KMS-11 (cell line): ENCODE data around the gene PHAF1.

Experiments
- H2AFZ ChIP-seq: fragments of 200-600 bp; sonication (generic); 2 replicates; pipeline ENCODE4 v1.6.1; 2016; ENCODE audit warnings: antibody characterized with exemption, mixed run types, low read depth
- H3K27ac ChIP-seq: fragments of 200-600 bp; sonication (generic); 2 replicates; pipeline ENCODE4 v1.6.1; 2016; ENCODE audit warnings: mild to moderate bottlenecking, mixed run types
- H3K27me3 ChIP-seq: fragments of 200-600 bp; sonication (generic); 2 replicates; pipeline ENCODE4 v1.6.1; 2017; ENCODE audit warnings: mild to moderate bottlenecking, low read depth, mixed run types, moderate library complexity; ENCODE audit not compliant: insufficient read depth
- H3K36me3 ChIP-seq: fragments of 200-600 bp; sonication (generic); 2 replicates; pipeline ENCODE4 v1.6.1; 2017; ENCODE audit warnings: mild to moderate bottlenecking, mixed run types; ENCODE audit not compliant: insufficient read depth
- H3K4me1 ChIP-seq: fragments of 200-600 bp; sonication (generic); 2 replicates; pipeline ENCODE4 v1.6.1; 2016; ENCODE audit warnings: mild to moderate bottlenecking, low read depth, mixed run types; ENCODE audit not compliant: poor library complexity, severe bottlenecking
- H3K4me2 ChIP-seq: fragments of 200-600 bp; sonication (generic); 2 replicates; pipeline ENCODE4 v1.7.0; 2016; ENCODE audit warnings: mild to moderate bottlenecking, mixed run types
- H3K4me3 ChIP-seq: fragments of 200-600 bp; sonication (generic); IDR thresholded peaks from 2 replicates; pipeline ENCODE4 v1.6.1; 2017; ENCODE audit warnings: low read depth, low read length, mixed read lengths; ENCODE audit not compliant: insufficient read depth
- H3K79me2 ChIP-seq: fragments of 200-600 bp; sonication (generic); 2 replicates; pipeline ENCODE4 v1.6.1; 2016; ENCODE audit warnings: low read depth, mixed run types; ENCODE audit not compliant: insufficient read depth
- H3K9ac ChIP-seq: fragments of 200-600 bp; sonication (generic); 2 replicates; pipeline ENCODE4 v1.6.1; 2016; ENCODE audit warnings: mild to moderate bottlenecking, mixed run types
- H4K20me1 ChIP-seq: fragments of 200-600 bp; sonication (generic); 2 replicates; pipeline ENCODE4 v1.6.1; 2016; ENCODE audit warnings: mild to moderate bottlenecking, mixed run types; ENCODE audit not compliant: insufficient read depth
- CTCF ChIP-seq: fragments of 200-600 bp; sonication (generic); conservative IDR thresholded peaks from 2 replicates; pipeline ENCODE4 v1.6.1; 2017; ENCODE audit warnings: low read depth, mild to moderate bottlenecking, antibody characterized with exemption, low read length, moderate library complexity, mixed read lengths

Gene PHAF1

GRCh38 chr16:67128417-67128816 is 18.7 kb downstream of the PHAF1 start:
- Histone ChIP-seq H3K27ac (no peak overlapping the region), H3K27me3 (no peaks in the 10 kb centered on the region), H3K9ac (no peak overlapping the region), H3K36me3 (no peaks in the 10 kb centered on the region; the same call in 1 of the 2 replicates), H3K4me3 (no peak overlapping the region), H4K20me1 (no peaks in the 10 kb centered on the region), H3K4me2 (no peak overlapping the region), H3K79me2 (no peaks in the 10 kb centered on the region; the same call in 1 of the 2 replicates), H2AFZ (no peak overlapping the region), H3K4me1 (no peaks in the 10 kb centered on the region)
- no peak for TF ChIP-seq CTCF

GRCh38 chr16:67128887-67129286 is 19.1 kb downstream of the PHAF1 start:
- no peak overlapping the region for H2AFZ ChIP-seq
- no peak overlapping the region for H3K9ac ChIP-seq
- TF ChIP-seq CTCF = no peak
- no peaks in the 10 kb centered on the region; the same call in 1 of the 2 replicates for H3K36me3 ChIP-seq
- no peaks in the 10 kb centered on the region for H3K27me3 ChIP-seq
- H3K27ac ChIP-seq = no peak overlapping the region
- H3K4me2 ChIP-seq = no peak overlapping the region
- no peaks in the 10 kb centered on the region; the same call in 1 of the 2 replicates for H3K79me2 ChIP-seq
- H3K4me3 ChIP-seq = no peak overlapping the region
- H4K20me1 ChIP-seq = no peaks in the 10 kb centered on the region
- H3K4me1 ChIP-seq = no peaks in the 10 kb centered on the region

- Histone ChIP-seq H3K4me1 (no peaks in the 10 kb centered on the region), H3K4me3 (no peak overlapping the region), H3K36me3 (no peaks in the 10 kb centered on the region; the same call in 1 of the 2 replicates), H4K20me1 (no peaks in the 10 kb centered on the region), H3K27ac (no peak overlapping the region), H3K27me3 (no peaks in the 10 kb centered on the region), H3K4me2 (no peak overlapping the region), H2AFZ (no peak overlapping the region), H3K9ac (no peak overlapping the region), H3K79me2 (no peaks in the 10 kb centered on the region)
- no peak for TF ChIP-seq CTCF
Measured at GRCh38 chr16:67129422-67129821, 19.7 kb downstream of the PHAF1 start.

GRCh38 chr16:67137605-67138004 is 27.9 kb downstream of the PHAF1 start:
- Histone ChIP-seq H3K4me1 (no peaks in the 10 kb centered on the region), H3K4me2 (no peak overlapping the region), H3K27me3 (no peaks in the 10 kb centered on the region), H3K27ac (no peak overlapping the region), H3K36me3 (no peaks in the 10 kb centered on the region), H3K79me2 (no peaks in the 10 kb centered on the region), H2AFZ (no peak overlapping the region), H4K20me1 (no peaks in the 10 kb centered on the region), H3K9ac (no peak overlapping the region), H3K4me3 (no peak overlapping the region)
- TF ChIP-seq CTCF = no peak
